Germinal center (tissue), 1 donor: ENCODE data around the gene LIN7A.
"Not testable (repeated sequence)": the region's sequence is repeated elsewhere in the genome, so short reads cannot be mapped to it uniquely, and the experiment has no call there.

Experiments used
- DNase-seq: peaks from one replicate; pipeline ENCODE4 v3.0.0; 2012; ENCODE audit warnings: mixed read lengths, low spot score

Gene LIN7A

DNA sequence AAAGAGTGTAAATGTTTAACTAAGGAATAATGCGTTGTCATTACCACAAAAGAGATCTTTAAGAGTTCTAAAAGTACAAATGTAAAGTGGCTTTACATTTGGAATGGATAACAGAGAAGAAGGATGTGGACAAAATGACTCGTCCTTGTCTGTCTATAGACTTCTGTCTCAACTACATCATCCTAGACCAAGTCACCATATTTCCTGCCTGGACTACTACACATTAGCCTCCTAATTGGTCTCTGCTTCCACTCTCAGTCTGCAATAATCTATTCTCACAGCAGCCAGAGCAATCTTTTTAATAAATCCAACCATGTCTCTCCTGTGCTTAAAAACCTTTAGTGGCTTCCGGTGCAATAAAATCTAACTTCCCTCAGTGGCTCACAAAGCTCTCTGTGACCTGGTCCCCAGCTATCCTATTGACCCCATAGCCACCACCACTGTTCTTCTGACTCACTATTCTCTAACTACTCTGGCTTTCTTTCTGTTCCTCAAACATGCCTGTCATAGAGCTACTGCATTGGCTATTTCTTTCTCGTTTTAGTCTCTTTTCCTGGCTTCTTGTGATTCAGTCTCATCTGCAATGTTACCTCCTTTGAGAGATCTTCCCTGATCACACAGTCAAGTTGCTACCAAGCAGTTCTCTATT lies 130.0 kb downstream of the LIN7A start:
- no peak for DNase-seq

DNA sequence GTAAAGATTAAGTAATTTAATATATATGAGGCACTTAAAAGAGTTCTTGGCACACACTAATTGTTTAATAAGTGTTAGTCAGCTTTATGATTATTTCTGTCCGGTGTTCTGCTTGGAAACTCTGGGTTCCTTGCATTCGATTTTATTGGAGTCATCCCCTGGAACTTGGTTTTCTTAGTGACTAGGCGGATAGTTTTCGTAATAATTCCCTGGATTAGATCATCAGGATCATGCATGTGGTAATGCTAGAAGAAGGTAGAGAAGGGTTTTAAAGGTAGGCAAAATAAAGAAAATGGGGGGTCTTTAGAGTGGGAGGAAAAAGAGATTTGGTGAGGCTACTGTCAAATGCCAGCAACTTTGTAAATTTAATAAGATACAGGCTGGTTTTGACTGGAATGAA lies 132.6 kb downstream of the LIN7A start:
- no peak for DNase-seq

DNA sequence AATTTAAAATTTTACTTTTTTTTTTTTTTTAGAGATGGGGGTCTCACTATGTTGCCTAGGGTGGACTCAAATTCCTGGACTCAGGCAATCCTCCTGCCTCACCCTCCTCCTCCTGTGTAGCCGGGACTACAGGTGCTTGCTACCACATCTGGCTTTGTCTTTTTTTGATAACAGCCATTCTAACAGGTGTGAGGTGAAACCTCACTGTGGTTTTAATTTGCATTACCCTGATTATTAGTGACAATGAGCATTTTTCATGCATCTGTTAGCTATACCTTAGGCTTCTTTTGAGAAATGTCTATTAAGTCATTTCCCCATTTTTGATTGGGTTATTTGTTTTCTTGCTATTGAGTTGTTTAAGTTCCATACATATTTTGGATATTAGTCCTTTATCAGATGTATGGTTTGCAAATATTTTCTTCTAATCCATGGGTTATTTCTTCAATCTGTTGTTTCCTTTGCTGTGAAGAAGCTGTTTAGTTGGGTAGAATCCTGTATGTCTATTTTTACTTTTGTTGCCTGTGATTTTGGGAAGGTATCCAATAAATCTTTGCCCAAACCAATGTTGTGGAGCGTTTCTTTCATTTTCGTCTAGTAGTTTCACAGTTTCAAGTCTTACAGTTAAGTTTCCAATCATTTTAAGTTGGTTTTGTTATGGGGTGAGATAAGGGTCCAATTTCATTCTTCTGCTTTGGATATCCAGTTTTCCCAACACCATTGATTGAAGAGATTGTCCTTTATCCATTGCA lies 134.9 kb downstream of the LIN7A start:
- DNase-seq = no peak

GRCh38 chr12:80798281-80798680 lies 139.5 kb downstream of the LIN7A start:
- DNase-seq = no peak

GRCh38 chr12:80794551-80794950 lies 143.2 kb downstream of the LIN7A start:
- DNase-seq = no peak

DNA sequence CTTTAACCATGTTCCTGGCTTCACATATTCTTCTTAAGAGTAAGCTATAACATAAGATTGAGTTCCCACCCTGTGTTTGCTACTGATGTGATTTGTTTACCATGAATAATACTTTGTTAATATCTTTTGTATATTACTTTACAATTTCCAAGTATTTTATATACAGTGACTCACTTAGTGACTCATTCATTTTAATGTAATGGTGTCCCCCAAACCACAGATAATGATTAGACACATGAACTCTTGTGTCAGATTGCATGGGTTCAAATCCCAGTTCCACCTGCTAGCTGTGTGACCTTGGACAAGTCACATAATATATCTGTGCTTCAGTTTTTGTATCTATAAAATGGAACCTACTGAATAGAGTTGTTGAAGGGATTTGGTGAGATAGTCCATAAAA lies 144.9 kb downstream of the LIN7A start:
- no peak for DNase-seq

DNA sequence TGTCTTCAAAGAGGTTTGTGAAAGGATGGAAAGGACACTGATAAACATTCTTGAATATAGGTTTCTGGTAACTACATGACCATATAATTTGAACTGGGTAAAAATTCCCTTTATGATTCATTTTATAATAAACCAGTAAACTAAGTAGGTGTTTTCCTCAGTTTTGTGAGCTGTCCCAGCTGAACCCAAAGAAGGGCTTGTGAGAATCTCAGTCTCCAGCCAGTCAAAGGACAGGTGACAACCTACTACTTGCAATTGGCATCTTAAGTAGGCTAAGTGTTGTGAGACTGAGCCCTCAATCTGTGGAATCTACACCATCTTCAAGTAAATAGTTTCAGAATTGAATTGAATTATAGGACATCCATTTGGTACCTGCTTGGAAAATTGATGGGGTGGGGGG lies 145.9 kb downstream of the LIN7A start:
- no peak for DNase-seq

DNA sequence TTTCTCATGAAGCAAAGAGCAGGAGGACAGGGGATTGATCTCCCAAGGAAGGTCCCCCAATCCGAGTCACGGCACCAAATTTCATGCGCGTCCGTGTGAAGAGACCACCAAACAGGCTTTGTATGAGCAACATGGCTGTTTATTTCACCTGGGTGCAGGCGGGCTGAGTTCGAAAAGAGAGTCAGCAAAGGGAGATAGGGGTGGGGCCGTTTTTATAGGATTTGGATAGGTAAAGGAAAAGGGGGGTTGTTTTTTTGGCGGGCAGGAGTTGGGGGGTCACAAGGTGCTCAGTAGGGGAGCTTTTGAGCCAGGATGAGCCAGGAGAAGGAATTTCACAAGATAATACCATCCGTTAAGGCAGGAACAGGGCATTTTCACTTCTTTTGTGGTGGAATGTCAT lies 149.3 kb downstream of the LIN7A start:
- DNase-seq = not testable (repeated sequence)

DNA sequence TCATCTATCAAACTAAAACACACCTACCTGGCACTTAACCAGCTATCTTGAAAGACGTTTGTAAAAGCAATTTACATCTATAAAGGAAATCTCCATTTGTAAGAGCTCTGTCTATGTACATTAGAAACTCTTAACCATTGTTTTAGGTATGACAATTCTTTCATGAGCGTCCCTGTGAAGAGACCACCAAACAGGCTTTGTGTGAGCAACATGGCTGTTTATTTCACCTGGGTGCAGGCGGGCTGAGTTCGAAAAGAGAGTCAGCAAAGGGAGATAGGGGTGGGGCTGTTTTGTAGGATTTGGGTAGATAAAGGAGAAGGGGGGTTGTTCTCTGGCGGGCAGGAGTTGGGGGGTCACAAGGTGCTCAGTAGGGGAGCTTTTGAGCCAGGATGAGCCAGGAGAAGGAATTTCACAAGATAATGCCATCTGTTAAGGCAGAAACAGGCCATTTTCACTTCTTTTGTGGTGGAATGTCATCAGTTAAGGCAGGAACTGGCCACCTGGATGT lies 154.7 kb downstream of the LIN7A start:
- not testable (repeated sequence) for DNase-seq

DNA sequence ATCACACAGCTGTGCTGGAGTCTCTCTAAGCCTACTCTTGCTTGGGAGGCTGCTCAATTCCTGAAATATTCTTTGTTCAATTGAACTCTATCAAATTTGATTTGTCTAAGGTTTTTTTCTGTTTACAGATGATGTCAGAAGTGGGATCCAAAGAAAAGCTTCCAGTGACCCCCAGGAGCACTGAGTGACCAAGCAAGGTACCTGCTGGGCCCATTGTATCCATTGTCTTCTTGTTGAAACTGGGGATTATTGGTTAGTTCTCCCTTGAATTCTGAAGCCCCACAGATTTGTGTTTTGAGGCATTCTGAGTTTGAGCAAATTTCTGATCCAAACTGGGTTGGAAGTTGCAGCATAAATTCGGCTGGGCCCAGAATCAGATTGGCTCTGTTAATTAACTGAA lies 156.4 kb downstream of the LIN7A start:
- DNase-seq = no peak

DNA sequence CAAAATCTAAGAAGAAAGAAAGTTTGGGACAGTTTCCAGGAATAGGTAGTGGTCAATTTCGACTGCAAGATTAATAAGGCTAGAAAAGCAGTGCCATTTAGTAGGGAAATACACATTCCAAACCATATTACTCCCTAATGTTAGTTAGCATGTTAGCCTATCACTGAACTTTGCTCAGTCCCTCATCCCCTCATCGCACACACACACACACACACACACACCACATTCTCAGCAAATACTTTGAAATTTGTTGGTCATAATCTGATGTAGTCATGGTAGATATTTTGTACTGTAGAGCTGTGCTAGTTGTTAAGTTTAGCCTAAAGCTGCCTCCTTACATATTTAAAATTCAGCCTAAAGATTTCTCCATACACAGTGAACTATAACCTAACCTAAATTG lies 157.0 kb downstream of the LIN7A start:
- DNase-seq = no peak

GRCh38 chr12:80778005-80778541 lies 159.7 kb downstream of the LIN7A start:
- DNase-seq = no peak

GRCh38 chr12:80777587-80777986 lies 160.1 kb downstream of the LIN7A start:
- no peak for DNase-seq

DNA sequence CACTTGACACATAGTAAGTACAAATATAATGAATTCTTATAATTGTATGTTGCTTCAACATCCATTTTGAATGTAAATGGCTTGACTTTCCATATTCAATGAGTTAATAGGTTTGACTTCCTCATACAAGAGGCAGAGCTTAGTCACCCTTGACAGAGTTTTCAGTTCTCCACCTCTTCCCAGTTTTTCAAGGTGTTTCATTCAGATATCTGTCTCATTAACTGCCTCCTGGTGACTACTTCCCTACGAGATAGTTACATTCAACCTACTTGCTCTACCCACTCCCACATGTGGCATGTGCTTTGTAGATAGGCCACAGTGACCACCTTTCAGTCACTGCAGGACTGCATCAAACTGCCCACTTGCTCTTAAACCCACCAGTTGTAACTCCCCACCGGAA lies 161.0 kb downstream of the LIN7A start:
- no peak for DNase-seq

DNA sequence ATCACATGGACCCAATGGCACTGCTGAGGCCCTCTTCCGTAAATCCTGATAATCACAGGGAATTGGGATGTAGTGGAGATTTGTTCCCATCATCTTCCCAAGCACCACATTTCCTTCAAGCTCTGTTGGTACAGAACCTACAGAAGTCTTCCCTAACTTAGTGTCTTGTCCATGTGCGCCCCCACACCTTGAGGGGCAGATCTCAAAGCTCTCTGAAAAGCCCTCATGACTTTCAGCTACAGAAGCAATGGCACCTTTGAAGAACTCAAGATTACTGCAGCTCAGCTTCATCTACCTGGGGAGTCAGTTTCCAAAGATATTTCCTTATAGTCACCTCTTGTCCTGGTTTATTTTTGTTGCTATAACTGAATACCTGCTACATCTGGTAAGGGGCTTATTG lies 166.8 kb downstream of the LIN7A start:
- DNase-seq = no peak

GRCh38 chr12:80769553-80770140 lies 168.1 kb downstream of the LIN7A start:
- no peak for DNase-seq

- peak; percentile 25 for DNase-seq
Observed at GRCh38 chr12:80766897-80767296, 170.8 kb downstream of the LIN7A start.

DNA sequence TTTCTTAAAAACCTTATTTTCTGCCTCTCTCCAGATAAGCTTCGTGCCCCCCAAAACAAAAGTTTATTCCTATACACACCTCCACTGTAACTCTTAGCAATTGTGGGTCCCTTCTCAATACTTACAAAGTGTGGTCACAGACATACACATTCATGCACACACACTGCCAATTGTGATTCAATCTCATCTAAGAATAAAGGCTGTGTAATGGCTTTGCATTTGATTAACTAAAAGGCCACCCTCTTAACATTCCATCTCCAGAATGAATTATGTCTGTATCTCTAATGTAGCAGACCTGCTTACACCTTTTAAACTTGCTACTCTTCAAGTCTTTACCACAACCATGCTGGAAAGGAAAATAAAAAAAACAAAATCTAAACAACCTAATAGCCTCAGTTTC lies 171.5 kb downstream of the LIN7A start:
- no peak for DNase-seq

GRCh38 chr12:80763874-80764273 lies 173.9 kb downstream of the LIN7A start:
- peak; percentile 2 for DNase-seq

GRCh38 chr12:80761838-80762237 lies 175.9 kb downstream of the LIN7A start:
- no peak for DNase-seq

DNA sequence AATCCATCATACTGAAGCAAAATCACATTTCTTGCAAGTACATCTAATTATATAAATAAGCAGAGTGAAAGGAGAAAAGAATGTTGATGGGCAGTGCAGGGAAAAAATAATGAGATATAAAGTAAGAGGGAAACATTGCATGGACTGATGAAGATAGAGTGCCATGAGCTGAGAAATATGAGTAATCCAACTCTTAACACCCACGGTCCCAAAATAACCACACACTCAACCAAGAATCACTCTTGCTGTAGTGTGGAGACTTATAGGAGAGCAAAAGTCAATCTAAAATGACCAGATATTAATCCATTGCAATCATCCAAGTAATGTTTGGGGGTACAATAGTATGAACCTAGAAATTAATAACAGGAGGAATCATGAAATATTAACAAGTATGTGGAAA lies 180.9 kb downstream of the LIN7A start:
- DNase-seq = no peak

GRCh38 chr12:80754274-80754673 lies 183.5 kb downstream of the LIN7A start:
- no peak for DNase-seq

DNA sequence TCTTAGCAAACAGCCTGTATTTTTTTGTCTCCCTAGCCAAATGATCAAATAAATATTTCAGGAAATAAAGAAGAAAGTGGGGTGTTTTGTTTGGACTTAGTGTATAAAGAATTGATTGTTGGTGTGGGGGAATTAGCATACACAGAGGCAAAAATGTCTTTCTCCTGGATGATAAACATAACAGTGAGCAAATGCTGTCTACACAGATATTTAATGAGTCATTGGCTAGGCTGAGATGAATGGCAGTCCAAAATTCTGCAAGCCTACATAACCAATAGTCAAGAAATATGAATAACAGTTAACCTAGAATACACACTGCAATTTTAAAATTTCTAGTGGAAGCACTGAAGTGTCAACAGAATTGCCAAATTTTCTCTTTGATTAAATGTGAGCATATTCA lies 185.3 kb downstream of the LIN7A start:
- DNase-seq = no peak
